ENCODE data around the gene ARHGEF12.

The ARHGEF12 gene

DNA sequence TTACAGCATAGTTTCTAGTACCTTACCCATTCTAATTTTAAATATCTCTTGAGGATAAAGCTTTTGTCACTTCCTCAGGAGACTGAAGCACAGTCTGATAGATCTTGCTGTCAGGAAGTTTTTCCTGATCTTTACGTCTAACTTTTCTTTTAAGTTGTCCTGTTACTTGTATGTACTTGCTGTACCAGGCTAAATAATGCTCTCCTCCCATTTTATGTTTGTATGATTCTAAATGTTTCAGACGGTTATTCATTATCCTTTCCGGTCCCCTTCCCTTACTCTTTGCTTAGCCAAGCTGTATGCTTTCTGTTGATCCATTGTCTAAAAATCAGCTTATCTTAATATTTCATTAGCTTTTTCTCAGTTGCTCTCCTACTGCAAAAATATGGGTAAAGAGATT, 6.0 kb downstream of the ARHGEF12 start:
- no peak for DNase-seq

DNA sequence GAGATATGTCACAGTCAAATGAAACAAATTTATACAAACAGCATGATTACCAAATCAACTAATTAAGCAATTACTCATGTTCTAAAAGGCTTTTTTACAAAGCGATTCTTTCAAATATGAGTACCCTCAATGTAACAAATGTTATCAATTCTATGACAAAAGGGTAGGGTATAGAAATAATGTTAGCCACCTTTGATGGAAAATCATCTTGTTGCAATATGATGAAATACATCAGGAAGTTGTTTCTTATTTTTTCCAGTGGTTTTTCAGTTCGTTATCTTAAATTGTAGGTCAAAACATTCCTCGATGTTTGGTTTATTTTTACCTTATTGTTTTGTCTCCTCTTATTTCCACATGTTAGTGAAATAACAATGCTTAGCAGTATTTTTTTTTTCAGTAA, 6.5 kb downstream of the ARHGEF12 start:
- no peak for DNase-seq

DNA sequence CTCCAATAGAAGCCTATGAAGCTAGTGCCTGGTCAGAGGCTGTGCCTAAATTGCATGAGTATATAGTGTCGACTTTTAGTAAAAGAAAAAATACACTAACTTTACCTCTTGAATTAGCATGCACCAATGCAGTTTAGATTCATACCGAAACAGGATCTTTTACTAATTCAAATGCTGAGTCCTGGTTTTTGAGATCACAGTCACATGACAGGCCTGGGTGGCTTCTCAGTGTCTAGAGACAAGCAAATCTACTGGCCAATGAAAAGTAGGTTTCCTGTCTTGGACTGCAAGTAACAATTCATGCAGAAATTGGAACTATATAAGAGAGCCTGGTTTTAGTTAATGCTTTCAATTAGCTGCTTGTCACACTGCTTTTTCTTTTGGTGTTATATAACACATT, 7.2 kb downstream of the ARHGEF12 start:
- no peak for DNase-seq

DNA sequence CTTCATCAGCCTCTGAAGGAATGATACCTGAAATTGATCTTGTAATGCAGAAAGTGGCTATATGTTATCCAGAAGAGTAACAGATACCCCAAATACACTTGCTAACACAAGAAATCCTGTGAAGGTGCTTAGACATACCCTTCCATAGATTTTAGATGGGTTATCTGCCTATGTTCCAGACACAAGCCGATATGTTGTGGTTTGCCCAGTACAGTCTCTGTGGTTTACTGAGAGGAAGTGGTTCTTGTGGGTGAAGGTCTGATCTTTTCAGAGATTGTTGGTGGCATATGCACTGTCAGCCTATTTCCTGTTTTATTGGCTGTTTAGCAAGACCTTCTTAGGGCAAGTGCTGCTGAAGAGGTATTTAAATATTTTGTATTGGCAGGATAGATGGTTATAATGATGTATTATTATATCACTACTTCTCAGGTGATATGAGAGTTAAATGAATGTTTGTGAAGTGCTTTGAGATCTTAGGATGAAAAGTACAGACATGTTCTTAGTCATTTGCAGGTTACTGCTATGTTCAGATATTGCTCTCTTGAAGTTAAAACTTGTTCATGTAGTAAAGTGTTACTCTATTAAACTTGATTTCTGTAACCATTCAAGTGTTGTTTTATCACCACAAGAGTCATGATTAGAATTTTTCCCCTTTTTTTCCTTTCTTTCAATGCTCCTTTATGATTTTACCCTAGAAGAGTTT, 8.2 kb downstream of the ARHGEF12 start:
- DNase-seq = peak; percentile 67

DNA sequence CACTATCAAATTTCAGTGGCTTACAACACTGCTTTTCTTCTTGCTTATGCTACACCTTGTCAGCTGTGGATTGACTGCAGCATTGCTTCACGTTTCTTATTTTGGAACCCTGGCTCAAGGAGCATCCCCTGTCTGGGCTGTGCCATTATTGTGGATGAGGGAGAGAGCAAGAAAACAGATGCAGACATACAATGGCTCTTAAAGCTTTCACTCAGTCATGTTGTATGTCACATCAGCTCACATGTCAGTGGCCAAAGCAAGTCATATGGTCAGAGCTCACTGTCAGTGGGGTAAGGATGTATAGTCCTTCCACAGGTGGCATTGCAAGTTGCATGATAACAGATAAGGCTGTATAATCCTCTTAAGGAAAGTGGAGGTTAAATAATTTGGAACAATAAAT, 10.0 kb downstream of the ARHGEF12 start:
- DNase-seq = no peak

DNA sequence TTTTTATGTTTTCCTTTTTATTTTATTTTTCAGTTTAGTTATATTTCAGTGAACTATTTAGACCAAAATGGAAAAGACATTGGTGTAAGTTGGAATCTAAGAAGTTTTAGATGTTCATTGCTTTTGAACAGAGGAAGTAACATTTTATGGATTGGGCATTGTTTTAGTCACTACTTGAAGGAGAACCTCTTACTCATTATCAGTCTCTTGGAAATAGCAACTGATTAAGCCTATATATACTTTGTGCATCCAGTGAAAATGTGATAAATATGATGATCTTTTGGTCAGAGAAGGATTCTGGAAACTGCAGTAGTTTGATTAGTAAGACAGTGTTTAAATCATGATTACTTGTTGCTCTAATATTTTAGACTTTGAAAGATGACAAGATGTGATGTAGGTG, 14.4 kb downstream of the ARHGEF12 start:
- no peak for DNase-seq

DNA sequence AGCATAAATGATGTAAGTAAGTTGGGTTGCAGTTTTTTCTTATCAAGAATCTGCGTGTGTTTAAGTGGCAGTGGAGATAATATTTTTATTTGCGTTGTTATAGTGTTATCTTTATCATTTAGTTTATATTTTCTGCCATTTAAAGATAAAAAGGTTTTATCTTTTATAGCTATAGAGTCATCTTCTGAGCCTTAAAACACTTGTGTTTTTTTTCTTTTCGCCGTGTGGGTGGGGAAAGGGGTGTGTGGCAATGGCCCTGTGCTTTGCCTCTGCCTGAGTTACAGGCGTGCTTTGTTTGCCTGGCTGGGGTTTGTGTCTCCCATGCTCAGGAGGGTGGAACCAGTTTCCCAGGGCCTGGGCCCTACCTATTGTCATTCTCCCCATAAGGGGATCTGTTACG, 16.2 kb downstream of the ARHGEF12 start:
- no peak for DNase-seq

DNA sequence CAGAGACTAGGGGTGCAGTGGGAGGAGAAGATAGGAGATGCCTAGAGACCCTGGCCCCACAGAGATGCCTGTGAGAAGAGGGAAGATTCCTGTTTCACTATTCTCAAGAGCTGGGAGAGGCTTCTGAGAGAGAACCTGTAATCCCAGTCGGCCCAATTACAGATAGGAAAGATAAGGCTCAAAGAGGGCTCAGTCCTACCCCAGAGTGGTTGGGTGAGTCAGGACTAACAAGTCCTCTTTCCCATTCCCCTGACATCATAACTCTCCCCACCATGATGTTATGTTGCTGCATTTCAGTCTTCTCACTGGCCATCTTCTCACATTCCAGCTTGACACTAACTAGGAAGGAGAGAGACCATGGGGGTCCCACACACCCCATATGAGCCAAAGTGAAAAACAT, 17.9 kb downstream of the ARHGEF12 start:
- no peak for DNase-seq

DNA sequence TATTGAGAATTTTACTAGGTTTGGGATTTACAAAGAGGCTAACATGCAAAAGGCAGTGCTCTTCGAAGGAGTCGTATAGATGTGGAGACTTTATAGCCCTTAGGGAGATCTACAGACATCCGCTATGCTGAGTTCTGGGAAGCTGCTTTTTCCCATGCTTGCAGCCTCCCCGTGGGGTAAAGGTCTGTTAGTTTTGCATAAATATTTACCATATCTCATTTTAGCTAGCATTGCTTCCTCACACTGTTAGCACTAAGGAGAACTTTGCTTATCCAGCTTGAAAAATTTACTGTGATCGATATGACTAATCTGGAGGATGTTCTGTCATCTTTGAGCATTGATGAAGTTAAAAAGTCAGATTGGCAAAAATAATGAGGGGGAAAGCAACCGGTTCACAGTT, 18.6 kb downstream of the ARHGEF12 start:
- no peak for DNase-seq

DNA sequence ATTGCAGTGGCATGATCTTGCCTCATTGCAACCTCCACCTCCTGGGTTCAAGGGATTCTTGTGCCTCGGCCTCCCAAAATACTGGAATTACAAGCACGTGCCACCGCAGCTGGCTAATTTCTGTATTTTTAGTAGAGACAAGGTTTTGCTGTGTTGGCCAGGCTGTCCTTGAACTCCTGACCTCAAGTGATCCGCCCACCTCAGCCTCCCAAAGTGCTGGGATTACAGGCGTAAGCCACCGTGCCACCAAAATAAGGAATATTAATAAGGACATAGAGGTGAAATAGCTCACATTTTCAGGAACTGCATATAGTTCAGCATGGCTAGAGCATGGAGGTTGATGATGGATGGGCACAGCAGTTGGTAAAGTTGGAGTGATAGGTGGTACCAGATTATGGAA, 21.4 kb downstream of the ARHGEF12 start:
- DNase-seq = no peak

DNA sequence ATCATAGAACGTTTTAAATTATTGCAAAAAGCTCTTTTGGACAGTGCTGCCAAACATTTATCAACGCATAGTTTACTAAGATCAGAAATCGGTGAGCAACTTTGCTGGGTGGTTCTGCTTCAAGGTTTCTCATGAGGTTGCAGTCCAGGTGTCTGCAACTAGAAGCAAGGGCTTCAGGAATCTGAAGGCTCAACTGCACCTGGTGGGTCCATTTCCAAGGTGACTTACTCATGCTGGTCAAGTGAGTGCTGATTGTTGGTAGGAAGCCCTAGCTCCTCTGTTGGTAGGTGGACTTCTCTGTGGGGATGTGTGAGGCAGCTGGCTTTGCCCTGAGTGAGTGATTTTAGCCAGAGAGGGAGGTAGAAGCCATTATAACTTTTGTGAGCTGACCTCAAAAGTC, 22.5 kb downstream of the ARHGEF12 start:
- DNase-seq = no peak

DNA sequence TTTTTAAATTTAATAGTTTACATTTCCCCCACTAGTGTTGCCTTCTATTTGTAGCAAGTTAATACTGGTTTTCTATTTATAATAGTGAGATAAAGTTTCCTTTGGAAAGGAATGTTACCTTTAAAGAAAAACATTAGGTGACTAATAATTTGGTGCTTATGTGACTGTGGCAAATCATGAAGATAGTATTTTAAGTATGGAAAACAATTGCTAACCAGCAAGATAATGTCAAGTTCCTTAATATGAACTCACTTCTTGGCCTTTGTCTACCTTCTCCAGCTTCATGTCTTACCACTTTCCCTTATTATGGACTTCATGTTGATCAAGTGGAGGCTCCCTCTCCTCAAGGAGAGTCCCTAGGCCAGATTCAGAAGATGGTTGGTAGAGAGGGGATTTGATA, 27.2 kb downstream of the ARHGEF12 start:
- no peak for DNase-seq

DNA sequence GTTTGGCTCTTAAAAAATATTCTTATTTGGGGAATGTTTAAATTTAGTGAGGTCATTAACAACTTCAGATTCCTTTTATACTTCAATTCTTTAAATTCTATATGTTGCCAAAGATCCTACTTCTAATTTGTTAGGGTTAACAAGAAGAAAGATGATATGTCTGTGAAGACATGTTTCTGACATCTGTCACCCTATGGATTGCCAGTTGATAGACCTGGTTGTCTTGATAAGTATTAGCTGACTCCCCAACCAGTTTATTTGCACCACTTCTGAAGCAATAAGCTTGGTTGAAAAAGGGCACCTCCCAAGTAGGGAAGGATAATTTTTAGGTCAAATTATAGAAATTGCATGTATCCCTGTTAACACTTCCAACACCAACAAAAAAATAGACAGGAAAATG, 29.3 kb downstream of the ARHGEF12 start:
- no peak for DNase-seq

DNA sequence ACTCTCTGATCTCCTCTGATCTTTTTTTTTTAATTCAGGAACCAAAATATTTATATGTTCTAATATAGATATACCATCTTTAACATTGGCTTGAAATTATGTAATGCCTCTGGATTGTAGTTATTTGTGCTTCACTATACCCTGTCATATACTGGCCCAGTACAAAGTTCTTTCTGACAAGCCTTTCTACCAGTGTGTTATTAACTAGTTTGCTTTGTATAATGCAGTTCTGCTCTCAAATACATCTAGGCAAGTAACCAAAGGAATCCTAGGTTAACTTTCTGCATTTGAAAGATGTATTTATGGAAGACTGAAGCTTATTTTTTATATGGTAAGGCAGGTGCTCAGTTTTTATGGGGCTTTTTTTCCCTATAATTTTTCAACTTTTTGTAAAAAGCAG, 36.1 kb downstream of the ARHGEF12 start:
- no peak for DNase-seq

DNA sequence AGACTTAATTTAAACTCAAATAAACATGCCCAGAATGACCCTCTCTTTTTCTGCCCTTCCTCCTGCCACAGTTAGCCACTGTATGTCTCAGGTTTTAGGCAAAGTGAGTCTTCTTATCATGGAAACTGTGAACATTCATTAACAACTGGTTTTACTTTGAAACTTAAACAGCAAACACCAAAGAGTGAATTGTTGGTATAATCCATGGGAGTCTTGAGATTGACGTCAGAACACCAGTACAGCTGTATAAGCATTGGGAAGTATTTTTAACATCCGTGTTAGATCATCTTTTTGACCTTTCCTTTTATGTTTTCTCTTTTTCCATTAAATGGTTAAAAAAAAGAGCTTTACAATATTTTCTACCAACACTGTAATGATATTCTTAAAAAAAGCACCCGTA, 38.9 kb downstream of the ARHGEF12 start:
- DNase-seq = no peak

DNA sequence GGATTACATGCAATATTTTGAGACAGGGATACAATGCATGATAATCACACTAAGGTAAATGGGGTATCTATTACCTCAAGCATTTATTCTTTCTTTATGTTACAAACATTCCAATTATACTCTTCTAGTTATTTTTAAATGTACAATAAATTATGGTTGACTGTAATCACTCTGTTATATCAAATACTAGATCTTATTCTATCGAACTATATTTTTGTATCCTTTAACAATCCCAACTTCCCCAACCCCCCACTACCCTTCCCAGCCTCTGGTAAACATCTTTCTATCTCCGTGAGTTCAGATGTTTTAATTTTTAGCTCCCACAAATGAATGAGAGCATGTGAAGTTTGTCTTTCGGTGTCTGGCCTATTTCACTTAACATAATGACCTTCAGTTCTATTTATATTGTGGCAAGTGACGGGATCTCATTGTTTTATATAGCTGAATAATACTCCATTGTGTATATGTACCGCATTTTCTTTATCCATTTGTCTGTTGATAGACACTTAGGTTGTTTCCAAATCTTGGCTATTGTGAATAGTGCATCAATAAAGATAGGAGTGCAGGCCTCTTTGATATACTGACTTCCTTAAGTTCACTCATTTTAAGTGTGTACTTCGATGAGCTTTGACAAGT, 40.5 kb downstream of the ARHGEF12 start:
- no peak for DNase-seq

DNA sequence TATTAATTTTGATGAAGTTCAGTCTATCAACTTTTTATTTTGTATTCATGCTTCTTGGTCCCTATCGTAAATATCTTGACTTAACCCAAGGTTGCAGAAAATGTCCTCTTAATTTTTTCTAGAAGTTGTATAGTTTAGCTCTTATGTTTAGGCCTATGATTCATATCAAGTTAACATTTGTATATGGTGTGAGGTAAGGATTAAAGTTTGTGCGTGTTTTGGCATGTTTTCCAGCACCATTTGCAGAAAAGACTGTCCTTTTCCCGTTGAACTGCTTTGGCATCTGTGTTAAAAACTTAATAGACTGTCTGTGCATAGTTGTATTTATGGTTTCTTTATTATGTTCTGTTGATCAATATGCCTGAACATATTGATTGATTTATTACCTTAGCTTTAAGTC, 42.3 kb downstream of the ARHGEF12 start:
- DNase-seq = no peak

DNA sequence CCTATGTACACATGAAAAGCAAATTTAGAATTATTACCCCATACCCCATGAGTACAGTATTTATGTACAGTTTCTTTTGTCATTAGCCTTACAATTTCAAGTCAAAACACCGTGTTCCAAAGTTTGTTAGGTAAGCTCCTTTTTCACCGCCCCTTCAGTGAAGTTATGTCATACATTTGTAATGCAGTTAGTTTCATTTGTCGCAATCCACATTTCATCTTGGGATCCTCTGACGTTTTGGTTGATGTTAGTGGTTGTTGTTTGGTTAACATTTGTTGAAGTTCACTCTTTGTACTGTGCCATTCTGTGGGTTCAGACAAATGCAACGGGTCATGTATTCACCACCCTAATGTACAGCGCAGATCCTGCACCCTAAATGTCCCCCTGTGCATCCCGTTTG, 45.2 kb downstream of the ARHGEF12 start:
- DNase-seq = no peak

DNA sequence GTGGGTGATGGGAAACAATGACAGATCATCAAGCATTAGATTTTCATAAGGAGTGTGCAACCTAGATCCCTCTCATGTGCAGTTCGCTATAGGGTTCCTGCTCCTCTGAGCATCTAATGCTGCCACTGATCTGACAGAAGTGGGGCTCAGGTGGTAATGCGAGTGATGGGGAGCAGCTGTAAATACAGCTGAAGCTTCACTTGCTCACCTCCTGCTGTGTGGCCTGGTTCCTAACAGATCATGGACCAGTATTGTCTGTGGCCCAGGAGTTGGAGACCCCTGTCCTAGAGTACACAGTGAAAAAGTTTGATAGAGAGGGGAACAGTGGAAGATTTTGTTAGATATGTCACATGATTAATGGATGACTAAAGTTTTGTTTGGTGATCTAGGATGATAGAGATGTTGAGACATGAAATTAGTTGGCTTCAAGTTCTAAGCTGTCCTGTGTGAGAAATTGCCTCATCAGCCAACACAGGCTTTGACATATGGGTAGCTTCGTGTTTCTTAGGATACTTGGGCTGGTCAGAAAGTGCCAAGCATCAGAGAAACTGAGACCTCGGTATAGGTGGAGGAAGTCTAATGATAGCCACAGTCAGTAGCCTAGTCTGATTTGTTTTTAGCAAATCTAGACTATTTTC, 47.4 kb downstream of the ARHGEF12 start:
- DNase-seq = peak; percentile 31

DNA sequence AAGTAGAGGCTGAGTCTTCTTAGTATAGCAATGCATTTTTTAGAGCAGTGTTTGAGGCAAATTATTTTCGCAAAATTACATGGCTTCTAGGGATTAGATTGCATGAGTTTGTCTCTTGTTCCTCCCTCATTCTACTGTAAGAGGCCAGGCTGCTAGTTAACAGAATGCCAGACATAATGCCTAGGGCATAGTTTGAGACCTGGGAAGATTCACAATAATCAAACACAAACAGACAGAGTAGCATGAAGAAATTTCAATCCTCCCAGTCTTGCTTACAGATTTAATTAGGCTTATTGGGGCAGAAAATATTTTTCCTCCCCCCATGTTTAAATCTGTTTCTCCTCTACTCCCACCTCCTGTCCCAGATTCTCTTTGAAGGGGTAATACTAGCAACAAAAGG, 48.3 kb downstream of the ARHGEF12 start:
- DNase-seq = no peak

DNA sequence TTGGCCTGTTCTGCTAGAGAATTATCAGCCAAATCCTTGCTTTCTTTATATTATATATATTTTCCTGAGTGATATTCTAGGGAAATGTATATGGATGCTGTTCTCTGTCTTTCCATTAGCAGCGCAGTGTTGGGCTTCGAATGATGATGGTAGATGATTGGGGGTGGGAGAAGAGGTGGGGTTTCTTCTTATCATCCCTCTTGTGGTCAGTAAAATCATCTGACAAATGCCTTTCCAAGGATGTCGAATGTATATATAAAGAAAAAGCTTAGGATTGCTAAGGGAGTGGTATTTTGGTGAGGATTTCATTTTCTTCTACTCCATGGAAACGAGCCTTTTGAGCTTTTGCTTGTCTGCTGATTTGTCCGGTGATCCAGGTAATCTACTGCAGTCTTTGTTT, 48.9 kb downstream of the ARHGEF12 start:
- no peak for DNase-seq

DNA sequence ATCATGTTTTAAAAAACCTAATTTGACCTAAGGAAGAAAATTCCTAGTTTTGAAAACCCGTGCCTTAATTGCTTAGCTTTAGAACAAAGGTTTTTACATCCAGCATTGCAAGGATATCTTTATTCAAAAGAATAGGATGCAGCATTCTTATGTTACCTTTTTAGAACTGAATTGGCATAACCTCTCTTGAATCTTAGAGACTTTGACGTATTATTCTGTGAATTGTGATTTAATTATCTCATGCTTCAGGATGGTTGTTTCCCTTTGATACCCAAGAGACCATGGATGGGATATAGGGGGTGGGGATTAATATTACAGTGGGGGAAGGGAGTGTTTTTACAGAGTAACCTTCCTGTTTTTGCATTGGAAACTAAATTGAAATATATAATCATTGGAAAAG, 49.4 kb downstream of the ARHGEF12 start:
- DNase-seq = no peak

DNA sequence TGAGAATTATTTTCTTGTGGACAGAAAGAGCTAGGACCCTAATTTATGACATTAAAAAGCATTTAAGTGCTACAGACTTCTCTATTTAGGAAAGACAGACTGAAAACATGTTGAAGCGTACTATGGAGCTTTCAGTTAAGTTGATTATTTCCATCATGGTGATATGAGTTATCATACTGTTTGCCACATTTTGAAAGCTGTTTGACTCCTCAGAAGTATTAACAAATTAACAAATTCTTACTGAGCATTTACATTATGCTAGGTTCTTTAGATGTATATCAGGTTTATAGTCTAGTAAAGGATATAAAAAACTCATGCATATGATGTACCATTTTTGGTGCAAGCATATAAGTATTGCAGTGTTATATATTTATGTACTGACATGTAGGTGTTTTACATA, 50.1 kb downstream of the ARHGEF12 start:
- DNase-seq = no peak

DNA sequence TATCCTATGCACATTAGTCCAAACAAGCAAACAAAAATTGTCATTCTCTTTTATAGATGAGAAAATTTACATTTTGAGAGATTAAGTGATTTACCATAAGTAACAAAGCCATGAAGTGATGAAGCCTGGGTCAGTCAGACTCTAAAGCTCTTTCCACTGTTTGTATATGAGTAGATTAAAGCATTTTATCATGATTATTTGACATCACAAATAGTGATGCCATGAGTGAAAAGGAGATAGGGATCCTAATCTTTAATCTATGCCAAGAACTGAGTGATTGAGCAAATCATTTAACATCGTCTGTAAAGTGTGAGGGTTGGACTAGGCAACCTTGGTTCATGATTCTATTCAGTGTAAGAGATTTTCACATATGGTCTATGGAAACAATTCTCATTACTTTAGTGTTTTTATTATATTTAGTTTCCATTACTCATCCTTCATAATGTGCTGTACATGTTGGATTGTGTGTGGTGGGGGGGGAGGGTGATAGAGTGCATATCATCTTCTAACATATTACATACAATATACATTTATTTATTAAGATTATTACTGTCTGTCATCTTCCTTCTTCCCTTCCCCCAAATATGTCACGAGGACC, 50.7 kb downstream of the ARHGEF12 start:
- DNase-seq = no peak
